ENCODE measurements around the gene ADGRL1.

DNA sequence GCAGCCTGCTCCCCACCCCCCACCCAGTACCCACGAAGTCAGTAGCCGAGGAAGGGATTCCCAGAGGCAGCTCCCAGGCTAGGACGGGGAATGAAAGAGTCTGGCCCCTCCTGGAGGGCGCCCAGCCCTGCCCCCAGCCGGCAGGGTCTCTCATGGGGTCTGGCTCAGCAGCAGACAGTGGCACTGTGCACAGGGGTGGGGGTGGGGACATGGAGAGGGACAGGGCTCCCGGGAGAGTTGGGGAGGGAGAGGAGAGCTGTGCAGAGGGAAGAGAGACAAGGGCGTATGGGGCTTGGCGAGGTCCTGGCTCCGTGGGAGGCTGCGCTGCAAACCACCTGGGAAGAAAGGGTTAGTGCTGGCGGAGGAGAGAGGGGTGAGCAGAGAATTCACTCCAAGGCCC lies 41.9 kb downstream of the ADGRL1 start:
- TF ChIP-seq, protein P1, sequence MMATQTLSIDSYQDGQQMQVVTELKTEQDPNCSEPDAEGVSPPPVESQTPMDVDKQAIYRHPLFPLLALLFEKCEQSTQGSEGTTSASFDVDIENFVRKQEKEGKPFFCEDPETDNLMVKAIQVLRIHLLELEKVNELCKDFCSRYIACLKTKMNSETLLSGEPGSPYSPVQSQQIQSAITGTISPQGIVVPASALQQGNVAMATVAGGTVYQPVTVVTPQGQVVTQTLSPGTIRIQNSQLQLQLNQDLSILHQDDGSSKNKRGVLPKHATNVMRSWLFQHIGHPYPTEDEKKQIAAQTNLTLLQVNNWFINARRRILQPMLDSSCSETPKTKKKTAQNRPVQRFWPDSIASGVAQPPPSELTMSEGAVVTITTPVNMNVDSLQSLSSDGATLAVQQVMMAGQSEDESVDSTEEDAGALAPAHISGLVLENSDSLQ (IDR thresholded peaks at IDR 0.05), result no peak
- TF ChIP-seq SUZ12 (IDR thresholded peaks at IDR 0.05) (no peak), FOXK2 (IDR thresholded peaks at IDR 0.05) (no peak), TARDBP (IDR thresholded peaks at IDR 0.05) (no peak)

All from HEK293T (cell line).